ENCODE results near the gene N4BP2L1.

- TF ChIP-seq CTCF (IDR thresholded peaks at IDR 0.05) (no peak), POLR2A (IDR thresholded peaks at IDR 0.05) (no peak)
These were observed 4.3 kb downstream of the N4BP2L1 start for GRCh38 chr13:32423592-32423991.

Data from adrenal gland (tissue), 5 donors.